Small intestine (tissue), 7 donors: ENCODE data around the gene ANO9. TPM values are rescaled to one million over a fixed set of nuclear protein-coding genes. Genes with fewer than 3 reads are reported as not detected.
"Not testable (repeated sequence)": the region's sequence is repeated elsewhere in the genome, so short reads cannot be mapped to it uniquely, and the experiment has no call there.

Experiments used
- DNase-seq, 2 donors: peaks; one replicate each; pipeline versions ENCODE4 v3.0.0 to v3.0.0-alpha.2; 2013
- FAIRE-seq: peaks from 2 replicates; lab custom pipeline; 2012; peaks lifted over from hg19 to GRCh38; lab: Jason Lieb, UNC
- H3K27ac ChIP-seq, 3 donors: one replicate each; pipeline ENCODE4 v1.5.1; 2013; ENCODE audit warnings: low read length in 2 of 3, mild to moderate bottlenecking in 2 of 3, control low read depth in 1 of 3, inconsistent platforms in 1 of 3, low read depth in 1 of 3, moderate library complexity in 1 of 3
- H3K27me3 ChIP-seq, 3 donors: one replicate each; pipeline ENCODE4 v1.6.1; 2013; ENCODE audit warnings: low read length in 3 of 3, inconsistent platforms in 1 of 3; ENCODE audit not compliant: control insufficient read depth in 3 of 3, insufficient read depth in 3 of 3
- H3K36me3 ChIP-seq, 3 donors: one replicate each; pipeline ENCODE4 v1.6.1; 2013; ENCODE audit warnings: low read length in 3 of 3, inconsistent platforms in 1 of 3, low read depth in 1 of 3, mild to moderate bottlenecking in 1 of 3, moderate library complexity in 1 of 3; ENCODE audit not compliant: control insufficient read depth in 3 of 3, insufficient read depth in 2 of 3
- H3K4me1 ChIP-seq, 3 donors: one replicate each; pipeline ENCODE4 v1.6.1; 2013; ENCODE audit warnings: low read length in 2 of 3, inconsistent platforms in 1 of 3, low read depth in 1 of 3, mild to moderate bottlenecking in 1 of 3, moderate library complexity in 1 of 3; ENCODE audit not compliant: control insufficient read depth in 3 of 3, insufficient read depth in 2 of 3
- H3K4me3 ChIP-seq, 3 donors: one replicate each; pipeline ENCODE4 v1.5.1; 2013; ENCODE audit warnings: low read length in 3 of 3, control low read depth in 1 of 3, inconsistent platforms in 1 of 3, low read depth in 1 of 3, mild to moderate bottlenecking in 1 of 3, moderate library complexity in 1 of 3
- H3K9me3 ChIP-seq, 2 donors: one replicate each; pipeline ENCODE4 v1.6.1; 2013; ENCODE audit warnings: low read depth in 1 of 2, low read length in 1 of 2; ENCODE audit not compliant: control insufficient read depth in 2 of 2, insufficient read depth in 1 of 2
- WGBS, 3 donors: extraction: QIAGEN DNeasy Blood & Tissue Kit; methylation state at CpG; one replicate each; pipeline ENCODE4 v1.1.7; 2013; 5-methylcytosine and 5-hydroxymethylcytosine counted together
- polyA plus RNA-seq, 4 donors: library from polyadenylated mRNA; stranded (reverse) in 3 of 4; unstranded in 1 of 4; fragments of 200-250 nt in 3 of 4; fragments of 120-200 nt in 1 of 4; gene quantifications; one replicate each; pipeline versions ENCODE4 v1.2.1 to v1.2.3, GENCODE V29; 2013
- donor health status: healthy with polysubstance abuse.
- donor health status: control.
- donor health status: control.
- donor health status: Bipolar disorder and iron deficiency.
- donor health status: healthy.

ANO9 gene
- polyA plus RNA-seq, 4 donors: 84.7 to 363 (median 220) TPM

GRCh38 chr11:469026-469683 lies 27.3 kb upstream of the ANO9 start:
- H3K9me3 ChIP-seq, DNase-seq, H3K27me3 ChIP-seq, H3K4me1 ChIP-seq, FAIRE-seq: not testable (repeated sequence)
- peak overlapping the region; percentile 22 to 71 (median 56) for H3K27ac ChIP-seq
- H3K4me3 ChIP-seq: peak overlapping the region in 1 of 3 donors; percentile 19
- peaks cover 0 to 38% (median 0%) of the 10 kb centered on the region in 3 donors for H3K36me3 ChIP-seq
- 23 to 38% (median 35%) methylated on average over 17 to 19 of the region's 19 CpGs for WGBS, 3 donors

- H3K36me3 ChIP-seq: peaks cover 0 to 36% (median 0%) of the 10 kb centered on the region in 3 donors
- DNase-seq: no peak
- no peak overlapping the region for H3K4me3 ChIP-seq
- FAIRE-seq: no peak
- peak overlapping the region in 1 of 3 donors; percentile 58 for H3K27ac ChIP-seq
- peaks cover 0 to 6% (median 5%) of the 10 kb centered on the region in 3 donors for H3K4me1 ChIP-seq
- no peaks in the 10 kb centered on the region for H3K27me3 ChIP-seq
- no peaks in the 10 kb centered on the region for H3K9me3 ChIP-seq
- WGBS, 3 donors: 81 to 91% (median 83%) methylated on average over 6 of the region's 6 CpGs
These were observed 26.7 kb upstream of the ANO9 start for GRCh38 chr11:468493-468892.

GRCh38 chr11:468036-468435 lies 26.2 kb upstream of the ANO9 start:
- peaks cover 0 to 6% (median 5%) of the 10 kb centered on the region in 3 donors for H3K4me1 ChIP-seq
- no peak overlapping the region for H3K4me3 ChIP-seq
- H3K27ac ChIP-seq: peak overlapping the region in 1 of 3 donors; percentile 28
- H3K27me3 ChIP-seq: no peaks in the 10 kb centered on the region
- FAIRE-seq (no peak), DNase-seq (no peak)
- H3K9me3 ChIP-seq: no peaks in the 10 kb centered on the region
- H3K36me3 ChIP-seq: peaks cover 0 to 31% (median 0%) of the 10 kb centered on the region in 3 donors
- 82 to 90% (median 88%) methylated on average over 12 of the region's 12 CpGs for WGBS, 3 donors

- Histone ChIP-seq H3K4me1 (peaks cover 0 to 6% (median 5%) of the 10 kb centered on the region in 3 donors), H3K4me3 (no peak overlapping the region), H3K36me3 (peaks cover 0 to 38% (median 2%) of the 10 kb centered on the region in 3 donors), H3K27ac (no peak overlapping the region), H3K9me3 (no peaks in the 10 kb centered on the region), H3K27me3 (no peaks in the 10 kb centered on the region)
- no peak for DNase-seq
- FAIRE-seq: no peak
- WGBS, 3 donors: 84 to 89% (median 85%) methylated on average over 9 of the region's 9 CpGs
These were observed 24.2 kb upstream of the ANO9 start for GRCh38 chr11:465896-466530.

- Histone ChIP-seq H3K4me3 (no peak overlapping the region), H3K27ac (no peak overlapping the region), H3K36me3 (peaks cover 0 to 55% (median 4%) of the 10 kb centered on the region in 3 donors), H3K4me1 (peaks cover 0 to 5% (median 0%) of the 10 kb centered on the region in 3 donors), H3K9me3 (no peaks in the 10 kb centered on the region), H3K27me3 (no peaks in the 10 kb centered on the region)
- DNase-seq (no peak), FAIRE-seq (no peak)
- 95 to 97% (median 96%) methylated on average over 22 to 24 of the region's 24 CpGs for WGBS, 3 donors
These were observed 22.5 kb upstream of the ANO9 start for GRCh38 chr11:464316-464715.

GRCh38 chr11:462107-462890 lies 20.5 kb upstream of the ANO9 start:
- FAIRE-seq (no peak), DNase-seq (no peak)
- WGBS, 3 donors: 97 to 98% (median 98%) methylated on average over 16 of the region's 16 CpGs
- Histone ChIP-seq H3K36me3 (peaks cover 0 to 63% (median 4%) of the 10 kb centered on the region in 3 donors), H3K27ac (no peak overlapping the region), H3K4me1 (peaks cover 0 to 5% (median 0%) of the 10 kb centered on the region in 3 donors), H3K4me3 (no peak overlapping the region), H3K9me3 (no peaks in the 10 kb centered on the region), H3K27me3 (no peaks in the 10 kb centered on the region)

GRCh38 chr11:461626-462025 lies 19.8 kb upstream of the ANO9 start:
- Histone ChIP-seq H3K27ac (no peak overlapping the region), H3K27me3 (no peaks in the 10 kb centered on the region), H3K4me3 (no peak overlapping the region), H3K36me3 (peaks cover 0 to 68% (median 4%) of the 10 kb centered on the region in 3 donors), H3K9me3 (no peaks in the 10 kb centered on the region), H3K4me1 (peaks cover 0 to 5% (median 0%) of the 10 kb centered on the region in 3 donors)
- 88 to 95% (median 94%) methylated on average over 9 of the region's 9 CpGs for WGBS, 3 donors
- FAIRE-seq (no peak), DNase-seq (no peak)
